ENCODE measurements around the gene ZNF566.

DNA sequence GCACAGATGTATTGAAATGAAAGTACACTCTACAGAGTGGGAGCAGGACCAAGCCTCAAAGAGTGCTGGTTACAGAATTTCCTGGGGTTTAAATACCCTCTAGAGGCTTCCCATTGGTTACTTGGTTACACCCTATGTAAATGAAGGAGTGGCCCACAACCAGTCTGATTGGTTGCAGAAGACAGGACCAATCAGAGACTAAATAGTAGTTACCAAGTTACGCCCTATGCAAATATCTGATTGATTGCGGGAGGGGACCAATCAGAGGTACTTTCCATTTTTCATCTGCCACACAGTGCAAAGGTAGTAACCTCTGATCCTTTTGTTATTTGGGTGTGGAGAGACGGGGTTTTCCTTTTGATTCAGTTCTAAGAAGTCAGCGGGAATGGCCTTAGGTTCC, 65.4 kb downstream of the ZNF566 start:
- TF ChIP-seq EZH2phosphoT487 (IDR thresholded peaks at IDR 0.05; ENCODE audit: low read depth), result no peak
- TF ChIP-seq, protein P1, sequence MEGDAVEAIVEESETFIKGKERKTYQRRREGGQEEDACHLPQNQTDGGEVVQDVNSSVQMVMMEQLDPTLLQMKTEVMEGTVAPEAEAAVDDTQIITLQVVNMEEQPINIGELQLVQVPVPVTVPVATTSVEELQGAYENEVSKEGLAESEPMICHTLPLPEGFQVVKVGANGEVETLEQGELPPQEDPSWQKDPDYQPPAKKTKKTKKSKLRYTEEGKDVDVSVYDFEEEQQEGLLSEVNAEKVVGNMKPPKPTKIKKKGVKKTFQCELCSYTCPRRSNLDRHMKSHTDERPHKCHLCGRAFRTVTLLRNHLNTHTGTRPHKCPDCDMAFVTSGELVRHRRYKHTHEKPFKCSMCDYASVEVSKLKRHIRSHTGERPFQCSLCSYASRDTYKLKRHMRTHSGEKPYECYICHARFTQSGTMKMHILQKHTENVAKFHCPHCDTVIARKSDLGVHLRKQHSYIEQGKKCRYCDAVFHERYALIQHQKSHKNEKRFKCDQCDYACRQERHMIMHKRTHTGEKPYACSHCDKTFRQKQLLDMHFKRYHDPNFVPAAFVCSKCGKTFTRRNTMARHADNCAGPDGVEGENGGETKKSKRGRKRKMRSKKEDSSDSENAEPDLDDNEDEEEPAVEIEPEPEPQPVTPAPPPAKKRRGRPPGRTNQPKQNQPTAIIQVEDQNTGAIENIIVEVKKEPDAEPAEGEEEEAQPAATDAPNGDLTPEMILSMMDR (IDR thresholded peaks at IDR 0.05; ENCODE audit: low read depth, low read length), result no peak
